OCI-LY3 (cell line): ENCODE results near the gene UPK3B.
"Not testable (repeated sequence)": the region's sequence is repeated elsewhere in the genome, so short reads cannot be mapped to it uniquely, and the experiment has no call there.

Source experiments
- H2AFZ ChIP-seq: fragments of 200-600, 300-600 bp; shearing (Covaris generic); 2 replicates; pipeline ENCODE4 v1.6.0; 2014; ENCODE audit warnings: antibody characterized with exemption, low read depth, low read length
- H3K27ac ChIP-seq: fragments of 200-600, 300-600 bp; sonication (generic); 2 replicates; pipeline ENCODE4 v1.5.1; 2014; ENCODE audit warnings: mild to moderate bottlenecking, low read length, moderate library complexity, mixed read lengths
- H3K27me3 ChIP-seq: fragments of 200-600, 300-600 bp; sonication (generic); 2 replicates; pipeline ENCODE4 v1.6.1; 2014; ENCODE audit warnings: low read depth, low read length, mixed read lengths
- H3K36me3 ChIP-seq: fragments of 200-600, 300-600 bp; sonication (generic); replicated peaks from 2 replicates; pipeline ENCODE3; 2014; ENCODE audit warnings: low read depth, low read length, mixed read lengths
- H3K4me1 ChIP-seq: fragments of 300-600, 200-600 bp; sonication (generic); 2 replicates; pipeline ENCODE4 v1.6.1; 2014; ENCODE audit warnings: low read length, mixed read lengths
- H3K4me2 ChIP-seq: fragments of 200-600, 300-600 bp; sonication (generic); 2 replicates; pipeline ENCODE4 v1.6.1; 2014; ENCODE audit warnings: low read length, mixed read lengths
- H3K4me3 ChIP-seq: fragments of 300-600, 200-600 bp; sonication (generic); 2 replicates; pipeline ENCODE4 v1.5.1; 2014; ENCODE audit warnings: antibody characterized with exemption, mild to moderate bottlenecking, low read length, moderate library complexity
- H3K79me2 ChIP-seq: fragments of 300-600, 200-600 bp; shearing (Covaris generic); 2 replicates; pipeline ENCODE4 v1.6.1; 2014; ENCODE audit warnings: mild to moderate bottlenecking, low read length, mixed read lengths
- H3K9ac ChIP-seq: fragments of 300-600, 200-600 bp; shearing (Covaris generic); 2 replicates; pipeline ENCODE4 v1.6.0; 2014; ENCODE audit warnings: mild to moderate bottlenecking, low read length, moderate library complexity
- H3K9me3 ChIP-seq: fragments of 200-600, 300-600 bp; shearing (Covaris generic); 2 replicates; pipeline ENCODE4 v1.6.1; 2014; ENCODE audit warnings: low read length, mixed read lengths; ENCODE audit not compliant: insufficient read depth
- H4K20me1 ChIP-seq: fragments of 200-600, 300-600 bp; sonication (generic); 2 replicates; pipeline ENCODE4 v1.6.1; 2016; ENCODE audit warnings: low read length, mixed read lengths; ENCODE audit not compliant: insufficient read depth
- EZH2phosphoT487 ChIP-seq: fragments of 200-600 bp; shearing (Covaris generic); IDR thresholded peaks from 2 replicates; pipeline ENCODE4 v1.6.1; 2018; ENCODE audit warnings: antibody characterized with exemption, mixed run types, low read depth
- TF ChIP-seq, protein P1 (sequence below): fragments of 200-600, 300-600 bp; sonication (generic); IDR thresholded peaks from 2 replicates; pipeline ENCODE4 v1.5.1; 2014; ENCODE audit warnings: antibody characterized with exemption, low read length, low read depth

UPK3B gene

DNA sequence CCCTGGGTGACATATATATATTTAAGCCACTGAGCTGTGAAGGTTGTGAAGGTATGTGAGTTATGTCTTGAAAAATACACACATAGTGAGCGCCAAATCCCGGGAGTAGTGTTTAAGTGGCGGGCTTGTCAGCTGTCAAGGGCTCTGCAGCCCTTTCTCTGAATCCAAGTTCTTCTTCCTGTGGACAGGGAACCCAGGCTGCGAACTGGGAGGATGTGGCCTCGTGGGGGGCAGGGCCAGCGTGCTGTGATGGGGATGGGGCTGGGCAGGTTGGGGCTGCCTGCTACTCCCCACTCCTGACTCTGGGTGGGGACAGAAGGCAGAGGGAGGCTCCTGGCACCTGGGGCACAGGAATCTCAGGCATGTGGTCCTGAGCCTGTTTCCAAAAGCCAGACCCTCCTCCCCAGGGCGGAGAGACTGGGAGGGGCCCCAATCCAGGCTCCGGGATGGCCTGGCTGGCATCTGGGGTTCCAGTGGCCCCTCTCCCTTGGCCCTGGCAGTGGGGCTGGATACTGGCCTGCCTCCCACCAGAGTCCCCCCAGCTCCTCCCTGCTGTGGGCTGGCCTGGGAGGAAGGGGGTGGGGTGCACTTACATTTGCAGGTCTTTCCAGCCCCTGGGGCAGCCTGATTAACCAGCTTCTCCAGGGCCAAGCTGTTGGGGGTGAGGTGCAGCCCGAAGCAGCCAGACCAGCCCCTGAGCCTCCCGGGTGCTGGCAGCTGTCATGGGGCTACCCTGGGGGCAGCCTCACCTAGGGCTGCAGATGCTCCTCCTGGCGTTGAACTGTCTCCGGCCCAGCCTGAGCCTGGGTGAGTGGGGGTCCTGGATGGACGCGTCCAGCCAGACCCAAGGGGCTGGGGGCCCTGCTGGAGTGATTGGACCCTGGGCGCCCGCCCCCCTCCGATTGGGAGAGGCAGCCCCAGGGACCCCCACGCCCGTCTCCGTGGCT, at the start of gene UPK3B:
UPK3B (plus strand) TSS at position 622 of the 947 bp plus-strand sequence; CDS start at position 723, 101 bp downstream.
- Histone ChIP-seq H3K9me3 (no peaks in the 10 kb centered on the region), H3K79me2 (no peaks in the 10 kb centered on the region), H4K20me1 (no peaks in the 10 kb centered on the region), H2AFZ (no peak within 1 kb of the TSS), H3K9ac (no peak within 1 kb of the TSS), H3K4me1 (no peaks in the 10 kb centered on the region), H3K4me2 (no peak within 1 kb of the TSS), H3K27me3 (no peaks in the 10 kb centered on the region), H3K36me3 (peaks cover 5% of the 10 kb centered on the region), H3K4me3 (no peak within 1 kb of the TSS), H3K27ac (no peak within 1 kb of the TSS)
- TF ChIP-seq, protein P1, sequence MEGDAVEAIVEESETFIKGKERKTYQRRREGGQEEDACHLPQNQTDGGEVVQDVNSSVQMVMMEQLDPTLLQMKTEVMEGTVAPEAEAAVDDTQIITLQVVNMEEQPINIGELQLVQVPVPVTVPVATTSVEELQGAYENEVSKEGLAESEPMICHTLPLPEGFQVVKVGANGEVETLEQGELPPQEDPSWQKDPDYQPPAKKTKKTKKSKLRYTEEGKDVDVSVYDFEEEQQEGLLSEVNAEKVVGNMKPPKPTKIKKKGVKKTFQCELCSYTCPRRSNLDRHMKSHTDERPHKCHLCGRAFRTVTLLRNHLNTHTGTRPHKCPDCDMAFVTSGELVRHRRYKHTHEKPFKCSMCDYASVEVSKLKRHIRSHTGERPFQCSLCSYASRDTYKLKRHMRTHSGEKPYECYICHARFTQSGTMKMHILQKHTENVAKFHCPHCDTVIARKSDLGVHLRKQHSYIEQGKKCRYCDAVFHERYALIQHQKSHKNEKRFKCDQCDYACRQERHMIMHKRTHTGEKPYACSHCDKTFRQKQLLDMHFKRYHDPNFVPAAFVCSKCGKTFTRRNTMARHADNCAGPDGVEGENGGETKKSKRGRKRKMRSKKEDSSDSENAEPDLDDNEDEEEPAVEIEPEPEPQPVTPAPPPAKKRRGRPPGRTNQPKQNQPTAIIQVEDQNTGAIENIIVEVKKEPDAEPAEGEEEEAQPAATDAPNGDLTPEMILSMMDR = no peak
- TF ChIP-seq EZH2phosphoT487 = no peak

DNA sequence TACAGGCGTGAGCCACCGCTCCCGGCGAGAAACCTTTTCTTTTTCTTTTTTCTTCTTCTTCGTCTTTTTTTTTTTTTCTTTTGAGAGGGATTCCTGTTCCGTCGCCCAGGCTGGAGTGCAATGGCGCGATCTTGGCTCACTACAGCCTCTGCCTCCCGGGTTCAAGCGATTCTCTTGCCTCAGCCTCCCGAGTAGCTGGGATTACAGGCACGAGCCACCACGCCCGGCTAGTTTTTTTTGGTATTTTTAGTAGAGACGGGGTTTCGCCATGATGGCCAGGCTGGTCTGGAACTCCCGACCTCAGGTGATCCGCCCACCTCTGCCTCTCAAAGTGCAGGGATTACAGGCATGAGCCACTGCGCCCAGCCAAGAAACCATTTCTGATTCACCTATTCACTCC, 49.6 kb upstream of the UPK3B start:
- H3K27ac ChIP-seq, H3K36me3 ChIP-seq, H3K27me3 ChIP-seq, H2AFZ ChIP-seq, H3K4me2 ChIP-seq, H4K20me1 ChIP-seq, H3K4me3 ChIP-seq, H3K79me2 ChIP-seq, H3K4me1 ChIP-seq, H3K9ac ChIP-seq, H3K9me3 ChIP-seq: not testable (repeated sequence)

DNA sequence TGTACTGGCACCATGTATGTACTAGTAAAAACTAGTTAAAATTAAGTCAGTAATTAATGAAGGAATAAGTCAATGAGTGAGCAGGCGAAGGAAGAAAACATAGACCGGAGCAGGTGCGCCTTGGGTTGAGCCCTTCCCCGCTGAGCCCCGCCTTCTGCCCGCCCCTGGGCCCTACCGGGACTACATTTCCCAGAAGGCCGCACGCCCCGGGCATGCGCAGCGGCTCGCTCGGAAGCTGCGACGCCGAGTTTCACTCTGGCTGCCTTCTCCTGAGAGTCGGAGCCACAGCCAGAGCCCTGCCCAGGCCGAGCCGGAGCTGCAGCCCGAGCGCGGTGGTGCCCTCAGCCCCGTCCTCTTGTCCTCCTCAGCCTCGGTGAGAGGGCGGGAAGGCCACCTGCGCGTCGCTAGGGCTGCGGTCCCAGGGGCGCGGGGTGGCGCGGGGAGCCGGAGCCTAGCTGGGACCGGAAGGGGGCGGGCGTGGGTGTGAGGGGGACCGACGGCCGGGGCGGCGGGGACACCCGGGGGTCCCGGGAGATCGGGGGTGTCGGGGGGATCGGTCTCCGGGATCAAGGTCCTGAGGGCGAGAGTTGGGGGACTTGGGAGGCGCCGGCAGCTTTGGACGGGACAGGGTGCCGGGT, 48.8 kb upstream of the UPK3B start, which contains the start of gene DTX2:
DTX2 (plus strand) TSS at position 246 of the 638 bp plus-strand sequence. CDS start 18,801 bp downstream, outside the sequence.
- not testable (repeated sequence) for H3K36me3 ChIP-seq, H3K4me2 ChIP-seq, H2AFZ ChIP-seq, H3K79me2 ChIP-seq, H4K20me1 ChIP-seq, H3K27me3 ChIP-seq, H3K27ac ChIP-seq, H3K4me1 ChIP-seq, H3K9me3 ChIP-seq
- H3K9ac ChIP-seq = peak within 1 kb of the TSS; percentile 43; the same call in 1 of the 2 replicates
- H3K4me3 ChIP-seq = peak within 1 kb of the TSS; percentile 65

DNA sequence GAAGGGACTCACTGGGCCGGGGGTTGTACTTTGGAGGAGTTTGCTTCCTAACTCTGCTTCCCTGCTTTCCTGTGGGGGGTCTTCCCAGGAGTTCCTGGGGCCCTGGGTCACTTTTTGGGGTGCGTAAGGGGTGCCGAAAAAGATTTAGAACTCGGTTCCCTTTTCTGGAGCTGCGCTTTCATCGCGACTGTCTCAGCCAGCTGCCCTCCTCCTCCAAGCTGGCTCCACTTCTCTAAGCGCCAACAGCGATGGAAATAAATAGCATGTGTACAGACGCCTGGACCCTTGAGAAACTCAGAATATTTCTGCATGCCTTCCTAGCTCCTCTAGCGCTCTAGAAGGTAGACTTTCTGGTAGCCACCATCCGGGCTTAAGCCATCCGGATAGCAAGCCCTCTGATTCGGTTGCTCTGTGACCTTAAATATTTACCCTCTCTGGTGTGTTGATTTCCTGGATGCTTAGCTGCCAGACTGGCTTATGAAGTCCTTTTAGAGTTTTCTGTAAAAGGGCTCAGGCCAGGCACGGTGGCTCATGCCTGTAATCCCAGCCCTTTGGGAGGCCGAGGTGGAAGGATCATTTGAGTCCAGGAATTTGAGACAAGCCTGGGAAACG, 48.0 kb upstream of the UPK3B start:
- not testable (repeated sequence) for H3K9ac ChIP-seq, H2AFZ ChIP-seq, H3K36me3 ChIP-seq, H3K27ac ChIP-seq, H3K4me2 ChIP-seq, H4K20me1 ChIP-seq, H3K4me1 ChIP-seq, H3K27me3 ChIP-seq, H3K9me3 ChIP-seq, H3K79me2 ChIP-seq, H3K4me3 ChIP-seq

DNA sequence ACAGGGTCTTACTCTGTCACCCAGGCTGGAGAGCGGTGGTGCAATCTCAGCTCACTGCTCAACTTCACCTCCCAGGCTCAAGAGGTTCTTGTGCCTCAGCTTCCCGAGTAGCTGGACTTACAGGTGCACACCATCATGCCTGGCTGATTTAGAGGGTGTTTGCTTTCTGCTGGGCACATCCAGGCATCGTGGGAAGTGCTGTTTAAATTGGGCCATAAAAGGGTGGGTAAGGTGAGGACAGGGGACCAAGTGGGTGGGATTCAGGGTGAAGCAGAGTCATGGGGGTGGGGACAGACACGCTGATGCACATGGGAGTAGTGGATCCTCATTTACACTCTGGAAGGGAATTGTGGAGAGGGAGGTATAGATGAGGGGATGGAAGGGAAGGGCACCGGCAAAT, 45.4 kb upstream of the UPK3B start:
- not testable (repeated sequence) for H3K9ac ChIP-seq, H3K9me3 ChIP-seq, H2AFZ ChIP-seq, H4K20me1 ChIP-seq, H3K36me3 ChIP-seq, H3K4me2 ChIP-seq, H3K27me3 ChIP-seq, H3K27ac ChIP-seq, H3K4me3 ChIP-seq, H3K79me2 ChIP-seq
- peaks cover 14% of the 10 kb centered on the region for H3K4me1 ChIP-seq

DNA sequence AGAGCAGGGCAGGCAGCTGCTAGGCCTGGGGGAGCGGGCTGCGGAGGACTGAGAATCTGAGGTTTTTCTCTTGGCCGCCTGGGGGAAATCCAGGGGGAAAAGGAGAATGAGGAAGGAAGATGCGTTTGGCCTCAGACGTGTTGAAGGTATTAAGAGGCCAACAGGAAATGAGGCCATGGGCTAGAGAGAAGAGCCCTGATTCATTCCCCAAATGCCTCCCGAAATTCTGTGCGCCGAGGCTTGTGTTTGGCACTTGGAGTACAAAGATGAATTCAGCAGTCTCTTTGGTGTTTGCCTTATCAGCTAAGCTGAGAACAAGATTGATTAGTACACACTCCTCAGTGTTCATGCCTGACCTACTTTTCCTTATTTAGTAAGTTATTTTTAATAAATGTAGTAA, 44.4 kb upstream of the UPK3B start:
- H3K4me2 ChIP-seq, H3K27me3 ChIP-seq, H2AFZ ChIP-seq: not testable (repeated sequence)

DNA sequence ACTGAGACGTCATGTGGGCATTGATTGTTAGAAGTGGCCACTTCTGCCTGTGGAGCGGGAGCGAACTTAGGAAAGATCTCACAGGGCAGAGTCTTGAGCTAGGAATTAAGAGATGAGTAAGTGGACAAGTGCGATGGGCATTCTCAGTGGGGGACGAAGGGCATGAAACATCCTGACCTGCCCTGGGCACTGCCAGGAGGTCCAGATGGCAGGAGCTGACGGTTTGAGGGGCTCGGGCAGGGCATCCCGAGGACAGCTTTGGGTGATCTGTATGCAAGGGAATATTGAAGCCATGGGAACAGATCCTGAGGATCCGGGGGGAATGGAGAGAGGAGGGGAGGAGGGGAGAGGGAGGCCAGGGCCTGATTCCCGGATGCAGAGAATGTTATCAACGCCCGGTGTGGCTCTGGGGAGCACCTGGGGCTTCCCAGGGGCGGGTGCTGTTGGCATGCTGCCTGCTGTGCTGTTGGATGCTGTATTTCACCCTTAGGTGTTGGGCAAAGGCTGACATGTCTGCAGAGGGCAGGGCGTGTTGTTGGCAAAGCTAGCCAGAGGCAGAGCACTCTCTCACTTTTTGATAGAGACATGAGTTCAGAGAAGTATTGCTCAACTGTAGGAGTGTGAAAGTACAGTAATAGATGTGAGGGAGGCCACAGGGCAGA, 42.5 kb upstream of the UPK3B start:
- Histone ChIP-seq H3K4me1 (peaks cover 14% of the 10 kb centered on the region), H3K4me2 (peak overlapping the region; percentile 51)
- not testable (repeated sequence) for H2AFZ ChIP-seq, H3K9ac ChIP-seq, H4K20me1 ChIP-seq, H3K9me3 ChIP-seq, H3K4me3 ChIP-seq, H3K27ac ChIP-seq, H3K79me2 ChIP-seq, H3K27me3 ChIP-seq, H3K36me3 ChIP-seq

More for the DNA sequence above, 44.4 kb upstream of the UPK3B start:
- H3K36me3 ChIP-seq, H3K27ac ChIP-seq, H3K9me3 ChIP-seq, H4K20me1 ChIP-seq, H3K4me3 ChIP-seq, H3K79me2 ChIP-seq, H3K9ac ChIP-seq: not testable (repeated sequence)
- peaks cover 14% of the 10 kb centered on the region for H3K4me1 ChIP-seq
